ENCODE results near the gene LNPEP.
"Not testable (repeated sequence)": the region's sequence is repeated elsewhere in the genome, so short reads cannot be mapped to it uniquely, and the experiment has no call there.

Gene LNPEP

DNA sequence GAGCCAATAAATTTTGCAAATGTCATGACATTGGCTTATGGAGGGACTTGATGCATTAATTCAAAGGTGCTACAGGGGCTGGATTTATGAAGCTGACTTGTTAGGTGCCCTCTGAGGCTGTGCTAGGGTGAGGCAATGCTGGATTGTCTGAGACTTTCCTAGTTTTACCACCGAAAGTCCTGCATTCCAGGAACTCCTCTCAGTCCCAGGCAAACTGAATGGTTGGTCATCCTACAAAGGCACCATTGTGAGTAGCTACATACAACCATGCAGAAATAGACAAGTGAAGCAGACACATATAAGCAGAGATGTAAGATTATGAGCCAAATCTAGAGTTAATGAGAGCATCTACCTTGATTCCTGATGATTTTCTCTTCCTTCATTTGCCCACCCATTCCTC is 111.2 kb downstream of the LNPEP start:
- no peak for DNase-seq (ENCODE audit: low spot score)

DNA sequence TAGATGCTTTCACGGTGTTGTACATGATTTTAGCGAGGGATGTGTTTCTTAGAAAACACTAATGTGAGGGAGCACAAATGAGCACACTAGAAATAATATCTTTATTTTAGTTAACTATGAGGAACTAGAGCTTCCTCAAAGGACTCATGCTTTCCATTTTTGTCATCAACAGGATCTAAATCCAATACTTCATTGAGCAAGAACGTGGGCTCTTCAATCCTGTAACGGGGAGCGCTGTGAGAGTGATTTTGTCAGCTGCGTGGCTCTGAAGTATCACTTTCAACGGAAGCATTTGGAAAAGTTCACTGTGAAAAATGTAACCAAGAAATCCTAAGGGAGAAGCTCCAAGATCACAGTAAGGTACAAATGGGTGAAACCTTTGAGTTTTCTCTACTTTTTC is 113.3 kb downstream of the LNPEP start:
- DNase-seq (ENCODE audit: low spot score) = no peak

DNA sequence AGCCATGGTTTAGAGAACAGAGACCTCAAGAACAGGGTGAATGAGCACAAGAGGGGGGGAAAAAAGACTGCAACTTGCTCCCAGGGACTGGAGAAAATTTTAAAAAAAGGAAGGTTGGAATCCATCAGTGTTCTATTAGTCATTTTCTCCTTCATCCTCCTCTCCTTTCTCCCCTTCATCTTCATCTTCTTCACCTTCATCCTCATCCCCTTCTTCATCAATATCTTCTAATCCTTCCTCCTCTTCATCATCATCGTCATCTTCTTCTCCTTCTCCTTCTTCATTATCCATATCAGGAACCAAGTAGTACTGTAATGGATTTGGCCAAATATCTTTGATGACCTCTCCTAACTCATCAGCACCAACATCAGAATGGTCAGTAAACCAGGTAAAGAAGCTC is 120.4 kb downstream of the LNPEP start:
- DNase-seq (ENCODE audit: low spot score) = no peak

DNA sequence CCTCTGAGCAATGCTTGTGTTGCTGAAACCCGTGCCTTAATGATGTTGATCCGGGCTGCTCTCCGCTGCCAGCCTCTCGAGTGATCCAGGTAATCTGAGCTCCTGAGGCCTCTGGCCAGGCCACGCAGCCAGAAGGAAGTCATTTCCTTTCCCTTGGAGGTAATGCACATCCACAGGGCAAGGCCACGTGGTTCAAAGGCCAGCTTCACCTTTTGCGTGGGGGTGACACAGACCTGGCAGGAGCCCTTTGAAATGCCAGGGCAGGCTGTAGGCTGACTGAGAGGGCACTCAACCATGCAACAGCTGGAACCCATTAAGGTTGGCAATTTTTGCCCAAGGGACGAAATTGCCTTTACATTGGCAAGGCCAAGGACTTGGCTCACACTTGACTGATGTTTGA is 126.2 kb downstream of the LNPEP start:
- no peak for DNase-seq (ENCODE audit: low spot score)

DNA sequence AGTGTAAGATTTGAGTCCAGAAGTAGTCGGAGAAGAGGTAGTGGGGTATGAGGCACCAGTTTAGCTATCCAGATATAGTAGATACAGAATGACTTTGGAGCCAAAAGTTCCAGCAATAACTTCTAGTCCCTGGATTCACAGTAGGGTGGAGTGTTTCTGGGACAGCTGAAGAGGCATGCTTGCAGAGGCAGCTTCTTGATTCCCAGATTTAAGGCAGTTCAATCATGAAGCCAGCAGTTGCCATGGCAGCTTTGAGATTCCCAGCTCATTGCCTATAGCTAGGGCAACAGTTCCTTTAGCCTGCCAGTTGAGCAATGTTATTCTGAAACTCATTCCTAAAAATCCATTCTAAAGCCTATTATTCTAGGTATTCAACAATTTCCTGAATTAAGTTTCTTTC is 127.4 kb downstream of the LNPEP start:
- no peak for DNase-seq (ENCODE audit: low spot score)

DNA sequence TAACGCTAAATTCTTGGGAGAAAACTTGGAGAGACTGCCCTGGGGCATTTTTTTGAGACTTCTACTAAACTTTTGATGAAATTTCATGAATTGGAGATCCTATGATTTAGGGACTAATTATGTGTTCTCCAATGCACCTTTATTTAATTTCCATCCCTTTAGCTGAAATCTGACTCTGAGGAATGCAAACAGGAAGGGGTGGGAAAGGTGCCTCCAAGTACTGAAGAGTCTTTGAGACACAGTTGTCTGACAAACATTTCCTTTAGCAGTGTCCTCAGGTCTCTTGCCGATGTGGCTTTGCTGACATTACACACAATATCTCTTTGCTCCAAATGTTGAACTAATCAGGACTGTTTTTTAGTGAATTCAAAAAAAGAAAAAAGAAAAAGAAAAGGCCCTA is 129.6 kb downstream of the LNPEP start:
- DNase-seq (ENCODE audit: low spot score) = no peak

- peak; percentile 47 for DNase-seq (ENCODE audit: low spot score)
Observed at GRCh38 chr5:97067296-97067850, 131.5 kb downstream of the LNPEP start.

GRCh38 chr5:97070234-97070633 is 134.4 kb downstream of the LNPEP start:
- DNase-seq (ENCODE audit: low spot score) = no peak

GRCh38 chr5:97071101-97071500 is 135.2 kb downstream of the LNPEP start:
- no peak for DNase-seq (ENCODE audit: low spot score)

DNA sequence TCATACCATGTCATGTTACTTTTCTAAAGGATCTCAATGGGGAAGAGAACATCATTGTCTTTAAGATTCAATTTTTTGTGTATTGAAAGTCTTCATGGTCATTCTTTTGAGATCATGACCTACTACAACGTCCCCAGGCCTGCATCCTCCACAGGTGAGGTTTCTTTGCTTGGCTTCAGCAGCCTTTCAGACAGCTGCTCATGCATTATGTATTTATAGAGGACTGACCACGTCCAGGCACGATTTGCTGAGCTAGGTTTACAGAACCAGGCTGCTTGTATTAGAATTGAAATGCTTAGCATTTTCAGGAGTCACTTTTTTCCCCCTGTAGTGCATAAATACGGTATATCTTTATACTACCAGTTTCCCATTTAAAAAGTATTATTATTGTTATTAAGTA is 136.1 kb downstream of the LNPEP start:
- no peak for DNase-seq (ENCODE audit: low spot score)

GRCh38 chr5:97072696-97073095 is 136.8 kb downstream of the LNPEP start:
- DNase-seq (ENCODE audit: low spot score) = no peak

DNA sequence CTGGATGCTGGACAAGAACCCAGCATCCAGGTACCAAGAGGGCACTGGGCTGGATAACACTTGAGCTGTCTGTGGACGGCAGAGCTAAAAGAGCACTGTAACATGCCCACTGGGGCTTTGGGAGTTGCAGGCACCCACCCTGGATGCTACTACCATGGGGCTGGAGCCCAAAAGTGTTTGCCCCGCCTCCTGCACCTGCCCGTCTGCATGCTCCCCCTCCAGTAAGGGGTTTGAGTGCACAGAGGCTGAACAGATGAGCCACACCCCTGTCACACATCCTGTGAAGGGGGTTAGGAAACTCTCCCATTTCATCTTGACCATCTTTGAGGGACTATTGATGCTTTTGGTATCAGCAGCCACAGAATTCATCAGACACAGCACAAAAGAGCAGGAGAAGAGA is 137.5 kb downstream of the LNPEP start:
- no peak for DNase-seq (ENCODE audit: low spot score)

DNA sequence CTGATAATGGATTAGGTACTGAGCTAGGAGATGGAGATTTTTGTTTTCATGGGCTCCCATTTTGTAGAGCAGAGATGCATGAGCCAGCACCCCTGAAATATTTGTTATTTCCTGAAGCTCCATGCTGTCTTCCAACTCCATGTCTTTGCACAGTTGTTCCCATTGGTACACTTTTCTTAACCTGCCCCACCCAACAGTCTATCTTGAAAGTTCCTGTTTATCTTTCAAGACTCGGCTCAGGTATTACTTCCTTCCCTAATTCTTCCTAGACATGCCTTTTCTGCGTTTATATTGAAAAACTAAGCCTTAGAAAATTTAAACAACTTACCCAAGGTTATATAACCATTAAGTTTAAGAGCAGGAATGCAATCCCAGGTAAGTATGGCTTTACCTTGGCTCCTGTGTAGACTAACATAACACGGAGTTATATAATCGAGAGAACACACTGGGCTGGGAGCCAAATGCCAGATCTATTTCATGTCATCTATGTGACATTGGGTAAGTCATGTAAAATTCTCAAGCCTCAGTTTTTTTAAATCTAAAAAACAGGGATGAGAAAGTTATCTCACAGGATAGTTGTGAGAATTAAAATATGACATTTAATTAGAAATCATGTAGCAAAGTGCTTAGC is 139.1 kb downstream of the LNPEP start:
- DNase-seq (ENCODE audit: low spot score) = no peak

DNA sequence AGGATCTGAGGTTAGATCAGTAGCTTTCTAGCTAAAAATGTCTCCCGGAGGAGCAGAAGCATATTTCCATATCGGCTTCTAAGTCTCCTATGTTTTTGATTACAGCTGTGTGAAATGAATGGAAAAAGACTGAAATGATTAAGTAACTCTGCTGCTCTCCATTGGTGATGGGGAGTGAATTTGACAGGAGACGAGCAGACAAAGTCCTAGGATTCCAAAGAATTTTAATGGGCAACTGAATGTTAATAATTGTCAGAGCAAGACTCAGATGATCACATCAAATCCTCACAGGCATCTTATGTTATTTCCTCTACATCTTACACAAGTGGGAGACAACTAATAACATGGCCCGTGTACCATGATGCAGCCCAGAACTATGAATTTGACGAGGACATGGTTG is 139.8 kb downstream of the LNPEP start:
- no peak for DNase-seq (ENCODE audit: low spot score)

DNA sequence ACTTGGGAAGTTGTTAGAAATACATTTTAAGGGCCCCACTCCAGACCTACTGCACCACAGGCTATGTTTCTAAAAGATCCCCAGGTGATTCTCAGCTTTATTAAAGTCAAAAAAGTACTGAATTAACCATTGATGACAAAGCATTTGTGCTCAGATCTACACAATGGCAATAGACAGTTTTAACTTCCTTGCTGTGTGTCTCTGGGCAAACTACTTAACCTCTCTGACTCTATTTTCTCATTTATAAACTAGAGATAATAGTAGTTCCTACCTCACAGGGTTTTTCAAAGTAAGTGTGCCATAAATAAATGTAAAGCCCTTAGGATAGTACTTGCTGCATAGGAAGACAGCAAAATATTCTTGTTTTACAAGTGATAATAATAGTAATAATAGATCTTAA is 140.2 kb downstream of the LNPEP start:
- no peak for DNase-seq (ENCODE audit: low spot score)

DNA sequence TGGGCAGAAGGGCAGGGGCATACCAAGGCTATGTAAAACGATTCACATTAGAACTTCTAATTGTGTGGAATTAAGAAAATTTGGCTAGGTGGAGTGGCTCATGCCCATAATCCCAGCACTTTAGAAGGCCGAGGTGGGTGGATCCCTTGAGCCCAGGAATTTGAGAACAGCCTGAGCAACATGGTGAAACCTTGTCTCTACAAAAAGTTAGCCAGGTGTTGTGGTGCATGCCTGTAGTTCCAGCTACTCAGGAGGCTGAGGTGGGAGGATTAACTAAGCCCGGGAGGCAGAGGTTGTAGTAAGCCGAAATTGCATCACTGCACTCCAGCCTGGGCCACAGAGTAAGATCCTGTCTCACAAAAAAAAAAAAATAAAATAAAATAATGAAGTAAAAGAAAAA is 141.4 kb downstream of the LNPEP start:
- no peak for DNase-seq (ENCODE audit: low spot score)

DNA sequence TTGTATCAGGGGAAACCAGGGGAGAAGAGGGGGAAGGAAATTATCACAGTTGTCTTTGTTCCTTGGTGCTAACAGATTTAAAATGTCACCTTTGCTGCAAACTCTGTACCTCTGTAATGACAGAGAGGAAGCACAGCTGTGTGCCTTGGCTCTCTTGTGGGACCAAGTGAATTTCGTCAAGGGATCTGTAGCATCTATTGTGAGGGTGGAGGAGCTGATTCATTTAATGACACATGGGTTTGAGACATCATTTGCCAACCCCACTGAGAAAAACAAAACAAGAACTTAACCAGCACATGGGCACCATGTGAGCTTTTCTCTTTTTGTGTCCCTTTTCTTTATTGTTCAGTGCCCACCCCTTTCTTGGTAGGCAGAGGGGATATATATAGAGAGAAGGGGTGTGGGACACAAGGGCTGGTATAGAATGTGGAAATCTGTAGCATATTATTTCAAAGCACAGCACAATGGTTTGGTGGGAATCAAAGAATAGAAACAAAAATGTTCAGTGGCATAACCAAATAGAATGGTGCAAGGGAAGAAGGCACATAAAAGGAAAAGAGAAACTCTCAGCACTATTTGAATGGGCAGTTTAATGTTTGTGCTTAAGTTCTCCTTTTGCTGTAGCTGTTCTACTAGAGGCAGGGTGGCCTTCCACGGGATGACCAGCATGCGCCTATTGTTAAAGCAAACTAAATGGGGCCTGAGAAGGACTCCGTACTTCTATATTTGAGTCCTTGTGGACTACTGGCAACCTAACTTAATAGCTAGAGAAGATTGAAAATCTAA is 143.3 kb downstream of the LNPEP start:
- no peak for DNase-seq (ENCODE audit: low spot score)

DNA sequence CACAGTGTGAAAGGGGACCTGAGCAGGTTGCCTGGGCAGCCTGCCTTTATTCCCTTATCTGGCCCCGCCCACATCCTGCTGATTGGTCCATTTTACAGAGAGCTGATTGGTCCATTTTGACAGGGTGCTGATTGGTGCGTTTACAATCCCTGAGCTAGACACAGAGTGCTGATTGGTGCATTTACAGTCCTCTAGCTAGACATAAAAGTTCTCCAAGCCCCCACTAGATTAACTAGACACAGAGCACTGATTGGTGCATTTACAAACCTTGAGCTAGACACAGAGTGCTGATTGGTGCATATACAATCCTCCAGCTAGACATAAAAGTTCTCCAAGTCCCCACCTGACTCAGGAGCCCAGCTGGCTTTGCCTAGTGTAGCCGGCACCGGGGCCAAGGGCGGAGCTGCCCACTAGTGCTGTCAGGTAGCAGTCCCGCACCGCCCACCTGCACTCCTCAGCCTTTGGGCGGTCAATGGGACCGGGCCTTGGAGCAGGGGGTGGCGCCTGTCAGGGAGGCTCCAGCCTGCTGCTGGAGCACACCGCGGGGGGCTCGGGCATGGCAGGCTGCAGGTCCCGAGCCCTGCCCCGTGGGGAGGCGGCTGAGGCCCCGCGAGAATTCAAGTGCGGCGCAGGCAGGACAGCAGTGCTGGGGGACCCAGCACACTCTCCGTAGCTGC is 149.0 kb downstream of the LNPEP start:
- not testable (repeated sequence) for DNase-seq (ENCODE audit: low spot score)

DNA sequence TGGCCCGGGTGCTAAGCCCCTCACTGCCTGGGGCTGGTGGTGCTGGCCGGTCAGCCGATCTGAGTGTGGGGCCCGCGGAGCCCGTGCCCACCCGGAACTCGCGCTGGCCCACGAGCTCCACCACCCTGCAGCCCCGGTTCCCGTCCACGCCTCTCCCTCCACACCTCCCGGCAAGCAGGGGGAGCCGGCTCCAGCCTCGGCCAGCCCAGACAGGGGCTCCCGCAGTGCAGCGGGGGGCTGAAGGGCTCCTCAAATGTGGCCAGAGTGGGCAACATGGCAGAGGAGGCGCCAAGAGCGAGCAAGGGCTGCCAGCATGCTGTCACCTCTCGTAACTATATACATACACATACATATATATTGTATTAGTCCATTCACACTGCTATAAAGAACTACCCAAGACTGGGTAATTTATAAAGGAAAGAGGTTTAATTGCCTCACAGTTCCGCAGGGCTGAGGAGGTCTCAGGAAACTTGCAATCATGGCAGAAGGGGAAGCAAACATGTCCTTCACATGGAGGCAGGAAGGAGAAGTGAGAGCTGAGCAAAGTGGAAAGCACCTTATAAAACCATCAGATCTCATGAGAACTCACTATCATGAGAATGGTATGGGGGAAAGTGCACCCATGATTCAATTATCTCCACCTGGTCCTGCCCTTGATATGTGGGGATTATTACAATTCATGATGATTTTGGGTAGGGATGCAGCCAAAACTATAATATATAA is 149.7 kb downstream of the LNPEP start:
- DNase-seq (ENCODE audit: low spot score) = no peak

Data from SK-N-DZ (cell line).